Stomach (tissue), 4 donors: ENCODE results near the gene PTPRG.

ENCODE experiments used
- CTCF ChIP-seq, 7 experiments: fragments of 450-650 bp in 4 of 7; fragments of 200-600 bp in 3 of 7; sonication (generic) in 3 of 7; IDR thresholded peaks; one replicate each; pipeline ENCODE4 v1.5.1; 2016 to 2019; ENCODE audit warnings: antibody characterized with exemption in 7 of 7, control low read depth in 2 of 7, mild to moderate bottlenecking in 1 of 7
- EP300 ChIP-seq: sonication (generic); formaldehyde crosslinking; IDR thresholded peaks from one replicate; pipeline ENCODE4 v1.6.1; 2017; ENCODE audit warnings: antibody characterized with exemption
- POLR2A ChIP-seq, 4 donors: fragments of 450-650 bp; IDR thresholded peaks; one replicate each; pipeline ENCODE4 v1.6.1; 2016; ENCODE audit warnings: antibody characterized with exemption in 4 of 4, control low read depth in 2 of 4, mild to moderate bottlenecking in 1 of 4, moderate library complexity in 1 of 4
- POLR2AphosphoS5 ChIP-seq, 3 donors: sonication (generic); formaldehyde crosslinking; IDR thresholded peaks; one replicate each; pipeline ENCODE4 v1.6.1; 2016; ENCODE audit warnings: antibody characterized with exemption in 3 of 3

DNA sequence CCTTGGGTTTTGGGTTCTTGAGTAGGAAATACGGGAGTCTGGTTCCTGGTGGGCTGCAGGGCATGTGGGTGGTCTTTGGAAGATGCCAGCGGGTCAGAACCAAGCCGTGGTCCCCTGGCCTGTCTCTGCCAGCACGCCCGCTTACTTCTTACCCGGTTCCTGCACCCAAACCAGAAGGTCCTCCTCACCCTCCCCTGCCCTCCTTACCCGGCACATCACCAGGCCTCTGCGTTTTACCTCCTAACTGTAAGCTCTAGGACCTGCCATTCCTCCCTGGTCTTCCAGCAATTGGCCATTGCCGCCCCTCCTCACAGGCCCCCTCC, 628.0 kb downstream of the PTPRG start:
- TF ChIP-seq CTCF (IDR thresholded peaks at IDR 0.05) (no peak), POLR2AphosphoS5 (IDR thresholded peaks at IDR 0.05) (no peak), EP300 (no peak), POLR2A (IDR thresholded peaks at IDR 0.05) (no peak)
